Measurements from ENCODE around the gene SMS.
A peak's percentile ranks its signal among the peaks of the same experiment; 100 is the strongest.

- TF ChIP-seq CTCF (IDR thresholded peaks at IDR 0.05) (no peak), POLR2AphosphoS5 (IDR thresholded peaks at IDR 0.05) (peak; percentile 65 to 81 (median 78)), EP300 (IDR thresholded peaks at IDR 0.05) (no peak)
These were observed at the start of gene SMS for GRCh38 chrX:21940356-21940829.
